ENCODE results near the gene P2RY2.
"Not testable (repeated sequence)": the region's sequence is repeated elsewhere in the genome, so short reads cannot be mapped to it uniquely, and the experiment has no call there.

P2RY2 gene

GRCh38 chr11:73229321-73229895 is 11.3 kb downstream of the P2RY2 start:
- DNase-seq, result no peak

- no peak for DNase-seq
These were observed 12.1 kb downstream of the P2RY2 start for GRCh38 chr11:73229896-73230875.

- no peak for DNase-seq
These were observed 12.8 kb downstream of the P2RY2 start for GRCh38 chr11:73230931-73231330.

- not testable (repeated sequence) for DNase-seq
These were observed 14.4 kb downstream of the P2RY2 start for GRCh38 chr11:73232487-73232886.

- DNase-seq, result no peak
These were observed 15.1 kb downstream of the P2RY2 start for GRCh38 chr11:73233211-73233610.

- no peak for DNase-seq
These were observed 15.8 kb downstream of the P2RY2 start for GRCh38 chr11:73233692-73234470.

GRCh38 chr11:73234471-73235181 is 16.5 kb downstream of the P2RY2 start:
- DNase-seq, result no peak

GRCh38 chr11:73235236-73235786 is 17.2 kb downstream of the P2RY2 start:
- DNase-seq, result no peak

GRCh38 chr11:73236205-73236765 is 18.2 kb downstream of the P2RY2 start:
- no peak for DNase-seq

- DNase-seq, result peak; percentile 92
These were observed 18.8 kb downstream of the P2RY2 start for GRCh38 chr11:73236854-73237253.

GRCh38 chr11:73237471-73238290 is 19.6 kb downstream of the P2RY2 start:
- DNase-seq, result no peak

- DNase-seq, result no peak
These were observed 21.0 kb downstream of the P2RY2 start for GRCh38 chr11:73239111-73239521.

- DNase-seq, result no peak
These were observed 21.6 kb downstream of the P2RY2 start for GRCh38 chr11:73239571-73240189.

GRCh38 chr11:73240190-73240781 is 22.2 kb downstream of the P2RY2 start:
- no peak for DNase-seq

- DNase-seq, result no peak
These were observed 23.2 kb downstream of the P2RY2 start for GRCh38 chr11:73241300-73241699.

GRCh38 chr11:73242251-73243092 is 24.4 kb downstream of the P2RY2 start:
- DNase-seq, result peak; percentile 99

GRCh38 chr11:73243093-73243485 is 25.0 kb downstream of the P2RY2 start:
- DNase-seq, result no peak

- DNase-seq, result no peak
These were observed 26.6 kb downstream of the P2RY2 start for GRCh38 chr11:73244589-73245240.

- DNase-seq, result no peak
These were observed 27.4 kb downstream of the P2RY2 start for GRCh38 chr11:73245461-73245860.

All from OCI-M1 (cell line).